Sigmoid colon (tissue), 7 donors: Measurements from ENCODE around the gene EIPR1. TPM values are rescaled to one million over a fixed set of nuclear protein-coding genes. Genes with fewer than 3 reads are reported as not detected.

Experiments used
- DNase-seq: peaks from one replicate; pipeline ENCODE4 v3.0.0-alpha.2; 2019
- H3K27ac ChIP-seq, 4 donors: fragments of 200-600 bp; sonication (generic); one replicate each; pipeline ENCODE4 v1.5.1; 2016 to 2019; ENCODE audit warnings: mild to moderate bottlenecking in 1 of 4
- H3K27me3 ChIP-seq, 3 donors: fragments of 200-600 bp; sonication (generic); one replicate each; pipeline ENCODE4 v1.5.1; 2019; ENCODE audit warnings: mild to moderate bottlenecking in 1 of 3
- H3K36me3 ChIP-seq, 4 donors: fragments of 200-600 bp; sonication (generic); one replicate each; pipeline ENCODE4 v1.5.1; 2016 to 2019
- H3K4me1 ChIP-seq, 4 donors: fragments of 200-600 bp; sonication (generic); one replicate each; pipeline ENCODE4 v1.5.1; 2017 to 2019
- H3K4me3 ChIP-seq, 4 donors: fragments of 200-600 bp; sonication (generic); one replicate each; pipeline ENCODE4 v1.5.1; 2017 to 2019; ENCODE audit warnings: mild to moderate bottlenecking in 2 of 4, moderate library complexity in 1 of 4
- H3K9me3 ChIP-seq, 4 donors: fragments of 200-600 bp in 3 of 4; sonication (generic) in 3 of 4; one replicate each; pipeline versions ENCODE4 v1.5.1 to v1.6.1; 2013 to 2019
- CTCF ChIP-seq, 4 experiments: fragments of 450-650 bp in 3 of 4; fragments of 200-600 bp in 1 of 4; IDR thresholded peaks; one replicate each; pipeline ENCODE4 v1.5.1; 2016 to 2019; ENCODE audit warnings: antibody characterized with exemption in 4 of 4, mild to moderate bottlenecking in 3 of 4, moderate library complexity in 2 of 4
- EP300 ChIP-seq, 4 donors: sonication (generic); formaldehyde crosslinking; IDR thresholded peaks; one replicate each; pipeline ENCODE4 v1.6.1; 2017; ENCODE audit warnings: antibody characterized with exemption in 4 of 4
- POLR2A ChIP-seq, 2 donors: fragments of 450-650 bp; IDR thresholded peaks; one replicate each; pipeline ENCODE4 v1.6.1; 2016; ENCODE audit warnings: antibody characterized with exemption in 2 of 2, mild to moderate bottlenecking in 2 of 2, moderate library complexity in 2 of 2
- POLR2AphosphoS5 ChIP-seq, 4 donors: sonication (generic); formaldehyde crosslinking; IDR thresholded peaks; one replicate each; pipeline ENCODE4 v1.6.1; 2017; ENCODE audit warnings: antibody characterized with exemption in 4 of 4
- WGBS, 2 donors: extraction: QIAGEN DNeasy Blood & Tissue Kit; methylation state at CpG; one replicate each; pipeline ENCODE4 v1.1.7; 2013; 5-methylcytosine and 5-hydroxymethylcytosine counted together
- intact Hi-C: fragments of 100-400 bp; cut with DNase I; formaldehyde crosslinking; loops from one replicate; pipeline ENCODE4 v1.15.1; 2023
- polyA plus RNA-seq, 3 donors: library from polyadenylated mRNA; stranded (reverse); fragments of 200-250 nt; gene quantifications; one replicate each; pipeline ENCODE4 v1.2.3, GENCODE V29; 2013
- total RNA-seq, 4 donors: library from RNA; depleted of rRNA; stranded (reverse); fragments of >200 nt; gene quantifications; one replicate each; pipeline ENCODE4 v1.1.0, GENCODE V29; 2016
- donor health status: healthy with polysubstance abuse.
- donor health status: Bipolar disorder and iron deficiency.
- donor health status: healthy.

EIPR1 gene
- total and polyA plus RNA-seq, 7 donors, result 12.2 to 27.0 (median 20.0) TPM

- no peak for DNase-seq
Observed at GRCh38 chr2:3390041-3390440, 12.4 kb upstream of the EIPR1 start.

GRCh38 chr2:3389193-3389592, 11.6 kb upstream of the EIPR1 start:
- no peak for TF ChIP-seq CTCF (IDR thresholded peaks at IDR 0.05)
- no peak for TF ChIP-seq EP300 (IDR thresholded peaks at IDR 0.05)
- no peak for TF ChIP-seq POLR2A (IDR thresholded peaks at IDR 0.05)
- no peak for TF ChIP-seq POLR2AphosphoS5 (IDR thresholded peaks at IDR 0.05)

More at GRCh38 chr2:3390041-3390440, 12.4 kb upstream of the EIPR1 start:
- Histone ChIP-seq H3K36me3 (peaks cover 31 to 72% (median 34%) of the 10 kb centered on the region in 4 donors), H3K27me3 (no peaks in the 10 kb centered on the region), H3K27ac (no peak overlapping the region), H3K4me3 (no peak overlapping the region), H3K4me1 (no peaks in the 10 kb centered on the region), H3K9me3 (no peaks in the 10 kb centered on the region)
- whole genome bisulfite sequencing, 2 donors, result 95 to 97% methylated on average over 8 of the region's 8 CpGs
- TF ChIP-seq EP300 (IDR thresholded peaks at IDR 0.05), result no peak
- no peak for TF ChIP-seq CTCF (IDR thresholded peaks at IDR 0.05)
- TF ChIP-seq POLR2AphosphoS5 (IDR thresholded peaks at IDR 0.05), result no peak
- no peak for TF ChIP-seq POLR2A (IDR thresholded peaks at IDR 0.05)
- intact Hi-C loops, result no loop called here

GRCh38 chr2:3388412-3388738, 10.8 kb upstream of the EIPR1 start:
- H3K27ac ChIP-seq, result no peak overlapping the region
- no peaks in the 10 kb centered on the region for H3K4me1 ChIP-seq
- no peaks in the 10 kb centered on the region for H3K27me3 ChIP-seq
- 99% methylated on average over 31 of the region's 31 CpGs for WGBS, 2 donors
- no peaks in the 10 kb centered on the region for H3K9me3 ChIP-seq
- H3K4me3 ChIP-seq, result no peak overlapping the region
- intact Hi-C loops, result no loop called here
- H3K36me3 ChIP-seq, result peaks cover 27 to 58% (median 30%) of the 10 kb centered on the region in 4 donors
- no peak for DNase-seq
- no peak for TF ChIP-seq CTCF (IDR thresholded peaks at IDR 0.05)
- TF ChIP-seq EP300 (IDR thresholded peaks at IDR 0.05), result no peak
- TF ChIP-seq POLR2A (IDR thresholded peaks at IDR 0.05), result no peak
- no peak for TF ChIP-seq POLR2AphosphoS5 (IDR thresholded peaks at IDR 0.05)

More at GRCh38 chr2:3389193-3389592, 11.6 kb upstream of the EIPR1 start:
- peaks cover 31 to 67% (median 34%) of the 10 kb centered on the region in 4 donors for H3K36me3 ChIP-seq
- no peak overlapping the region for H3K4me3 ChIP-seq
- no peaks in the 10 kb centered on the region for H3K27me3 ChIP-seq
- no peaks in the 10 kb centered on the region for H3K4me1 ChIP-seq
- no peaks in the 10 kb centered on the region for H3K9me3 ChIP-seq
- WGBS, 2 donors, result 98% methylated on average over 29 of the region's 29 CpGs
- no peak overlapping the region for H3K27ac ChIP-seq
- DNase-seq, result no peak
- intact Hi-C loops, result no loop called here

- WGBS, 2 donors, result 96 to 98% methylated on average over 89 of the region's 89 CpGs
- H3K27ac ChIP-seq, result no peak overlapping the region
- no peaks in the 10 kb centered on the region for H3K4me1 ChIP-seq
- H3K9me3 ChIP-seq, result no peaks in the 10 kb centered on the region
- TF ChIP-seq POLR2AphosphoS5 (IDR thresholded peaks at IDR 0.05) (no peak), EP300 (IDR thresholded peaks at IDR 0.05) (no peak), CTCF (IDR thresholded peaks at IDR 0.05) (no peak), POLR2A (IDR thresholded peaks at IDR 0.05) (no peak)
- no peaks in the 10 kb centered on the region for H3K27me3 ChIP-seq
- H3K36me3 ChIP-seq, result peaks cover 27 to 58% (median 30%) of the 10 kb centered on the region in 4 donors
- no peak overlapping the region for H3K4me3 ChIP-seq
- intact Hi-C loops, result no loop called here
- no peak for DNase-seq
Observed at GRCh38 chr2:3387644-3388411, 10.2 kb upstream of the EIPR1 start.
